ENCODE measurements around the gene MACROD1.
"Not testable (repeated sequence)": the region's sequence is repeated elsewhere in the genome, so short reads cannot be mapped to it uniquely, and the experiment has no call there.

MACROD1 gene

DNA sequence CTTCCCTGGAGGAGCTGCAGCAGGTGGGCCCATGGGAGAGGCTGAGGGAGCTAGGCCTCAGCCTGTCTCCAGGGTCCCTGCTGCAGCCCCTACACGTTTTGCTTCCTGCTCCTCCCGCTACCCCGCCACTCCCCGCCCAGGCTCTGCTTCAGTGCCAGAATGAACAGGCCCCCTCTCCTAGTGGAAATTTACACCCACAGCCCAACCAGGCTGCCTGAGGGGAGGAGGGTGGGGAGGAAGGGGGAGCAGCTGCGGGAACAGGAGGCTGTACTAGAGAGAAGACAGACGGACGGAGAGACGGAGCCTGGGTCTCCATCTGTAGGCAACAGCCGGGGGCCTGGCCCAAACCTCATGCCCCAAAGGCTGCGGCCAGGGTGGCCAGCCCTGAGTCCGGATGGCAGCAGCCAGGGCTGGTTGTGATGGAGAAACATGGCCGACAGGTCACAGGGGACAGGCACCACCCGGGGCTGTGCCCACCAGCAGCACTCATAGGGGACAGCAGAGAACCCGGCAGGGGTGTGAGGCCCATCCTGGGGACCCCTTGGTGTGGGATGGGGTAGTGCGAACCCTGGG, 109.6 kb downstream of the MACROD1 start:
- DNase-seq (ENCODE audit: low spot score): no peak

DNA sequence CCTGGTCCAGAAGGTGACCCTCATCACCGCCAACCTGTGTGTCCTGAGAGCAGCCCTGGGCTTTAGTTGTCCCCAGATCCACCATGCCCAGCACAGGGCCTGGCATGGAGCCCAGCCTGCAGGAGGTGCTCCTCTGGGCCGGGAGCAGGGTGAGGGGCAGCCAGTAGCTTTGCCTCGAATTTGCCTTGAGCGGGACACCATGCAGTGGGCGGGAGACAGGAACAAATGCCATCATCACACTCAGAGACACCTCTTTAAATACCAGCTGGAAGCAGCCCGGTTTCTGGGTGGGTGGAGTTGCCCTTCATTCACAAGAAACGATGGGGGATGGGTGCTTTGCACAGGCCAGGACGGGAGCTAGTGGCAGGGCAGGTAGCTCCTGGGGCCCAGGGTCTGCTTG, 110.8 kb downstream of the MACROD1 start:
- DNase-seq (ENCODE audit: low spot score): no peak

- DNase-seq (ENCODE audit: low spot score): no peak
Observed at GRCh38 chr11:64053699-64054098, 112.2 kb downstream of the MACROD1 start.

- DNase-seq (ENCODE audit: low spot score): no peak
Observed at GRCh38 chr11:64052938-64053622, 112.8 kb downstream of the MACROD1 start.

- no peak for DNase-seq (ENCODE audit: low spot score)
Observed at GRCh38 chr11:64052436-64052835, 113.5 kb downstream of the MACROD1 start.

- no peak for DNase-seq (ENCODE audit: low spot score)
Observed at GRCh38 chr11:64051297-64051696, 114.6 kb downstream of the MACROD1 start.

- no peak for DNase-seq (ENCODE audit: low spot score)
Observed at GRCh38 chr11:64049509-64049908, 116.4 kb downstream of the MACROD1 start.

DNA sequence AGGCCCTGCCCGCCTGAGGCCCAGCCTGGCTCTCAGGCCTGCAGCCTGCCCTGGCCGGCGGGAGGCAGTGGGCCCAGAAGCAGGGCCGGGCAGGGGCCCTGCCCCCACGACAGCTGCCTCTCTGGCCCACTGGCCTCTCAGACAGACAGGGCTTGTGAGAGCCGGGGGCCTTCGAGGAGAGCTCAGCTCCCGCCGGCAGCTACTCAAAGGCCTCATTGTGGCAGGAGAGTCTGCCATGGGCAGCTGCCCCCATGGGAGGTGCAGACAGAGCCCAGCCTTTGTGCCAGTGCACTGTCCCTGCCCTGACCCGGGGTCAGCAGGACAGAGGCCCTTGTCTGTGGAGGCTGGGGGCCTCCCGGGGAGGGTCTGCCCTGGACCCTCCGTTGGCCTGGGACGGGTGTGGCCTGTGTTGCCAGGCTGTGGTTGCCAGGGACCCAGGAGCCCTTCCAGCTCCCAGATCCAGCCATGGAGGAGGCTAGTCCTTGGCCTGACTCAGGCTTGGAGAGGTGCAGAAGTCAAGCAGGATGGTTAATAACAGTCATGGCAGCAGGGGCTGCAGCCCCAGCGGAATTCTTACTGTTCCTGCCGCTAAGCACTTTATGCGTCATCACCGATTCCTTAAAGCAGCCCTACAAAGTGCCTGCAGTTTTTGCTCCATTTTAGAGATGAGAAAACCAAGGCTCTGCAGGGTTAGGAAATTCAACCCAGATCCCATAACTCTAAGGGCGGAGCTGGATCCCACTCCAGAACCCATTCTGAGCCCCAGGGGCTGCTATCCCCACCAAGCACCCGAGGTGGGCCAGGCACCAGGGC, 117.7 kb downstream of the MACROD1 start:
- DNase-seq (ENCODE audit: low spot score): no peak

DNA sequence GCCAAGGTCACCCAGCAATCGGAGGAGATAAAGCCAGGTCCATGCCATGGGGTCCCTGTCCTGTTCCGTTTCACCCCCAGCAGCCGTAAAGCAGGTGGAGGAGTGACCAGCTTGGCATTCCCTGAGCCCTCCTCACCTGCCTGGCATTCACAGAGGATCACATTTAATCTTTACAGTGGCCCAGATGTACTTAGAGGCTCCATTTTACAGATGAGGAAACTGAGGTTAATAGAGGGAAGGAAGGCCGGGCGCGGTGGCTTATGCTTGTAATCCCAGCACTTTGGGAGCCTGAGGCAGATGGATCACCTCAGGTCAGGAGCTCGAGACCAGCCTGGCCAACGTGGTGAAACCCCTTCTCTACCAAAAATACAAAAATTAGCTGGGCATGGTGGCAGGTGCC, 118.5 kb downstream of the MACROD1 start:
- not testable (repeated sequence) for DNase-seq (ENCODE audit: low spot score)

DNA sequence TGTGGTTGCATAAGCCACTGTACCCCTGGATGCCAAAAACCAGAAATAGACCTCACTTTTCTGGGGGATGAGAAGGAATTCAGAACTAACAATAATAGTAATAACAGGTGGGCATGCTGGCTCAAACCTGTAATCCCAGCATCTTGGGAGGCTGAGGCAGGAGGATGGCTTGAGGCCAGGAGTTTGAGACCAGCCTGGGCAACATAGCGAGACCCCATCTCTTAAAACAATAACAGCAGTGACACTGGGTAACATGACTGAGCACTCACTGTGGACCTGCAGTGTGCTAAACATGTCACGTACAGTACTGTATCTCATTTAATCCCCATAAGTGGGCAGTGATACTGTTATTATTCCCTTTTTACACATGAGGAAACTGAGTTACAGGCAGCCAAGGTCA, 120.2 kb downstream of the MACROD1 start:
- DNase-seq (ENCODE audit: low spot score): no peak

DNA sequence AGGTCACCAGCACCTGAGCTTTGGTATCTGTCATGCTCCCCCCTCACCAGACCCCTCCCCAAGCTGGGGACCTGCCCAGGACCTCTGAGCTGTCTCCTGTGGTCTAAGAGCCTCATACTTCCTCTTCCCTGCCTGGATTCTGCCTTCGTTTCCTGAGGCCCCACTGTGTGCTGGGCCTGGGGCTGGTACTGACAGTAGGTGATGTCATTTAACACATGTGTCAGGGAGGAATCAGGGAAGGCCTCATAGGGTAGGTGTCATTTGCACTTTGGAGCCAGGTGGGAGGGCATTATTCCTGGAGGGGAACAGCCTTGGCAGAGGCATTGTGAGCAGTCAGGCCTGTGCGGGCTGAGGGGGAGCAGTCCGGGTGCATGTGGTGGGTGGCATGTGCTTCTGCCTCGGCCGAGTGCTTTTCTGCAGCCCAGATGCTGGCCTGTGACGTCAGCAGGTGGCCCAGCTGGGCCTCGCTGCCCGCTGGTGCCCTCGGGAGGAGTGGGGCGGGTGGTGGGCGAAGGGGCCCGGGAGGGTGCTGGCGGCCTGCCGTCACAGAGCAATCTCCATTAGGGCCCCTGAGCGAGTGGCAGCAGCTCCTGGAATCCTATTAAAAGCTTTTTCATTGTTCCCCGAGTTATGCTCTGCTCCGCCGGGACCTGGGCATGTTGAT, 121.1 kb downstream of the MACROD1 start:
- no peak for DNase-seq (ENCODE audit: low spot score)

GRCh38 chr11:64043545-64043944, 122.4 kb downstream of the MACROD1 start:
- no peak for DNase-seq (ENCODE audit: low spot score)

GRCh38 chr11:64042301-64042700, 123.6 kb downstream of the MACROD1 start:
- DNase-seq (ENCODE audit: low spot score): no peak

- no peak for DNase-seq (ENCODE audit: low spot score)
Observed at GRCh38 chr11:64041846-64042245, 124.1 kb downstream of the MACROD1 start.

GRCh38 chr11:64040684-64041322, 125.1 kb downstream of the MACROD1 start:
- DNase-seq (ENCODE audit: low spot score): no peak

- DNase-seq (ENCODE audit: low spot score): no peak
Observed at GRCh38 chr11:64039012-64039665, 126.8 kb downstream of the MACROD1 start.

DNA sequence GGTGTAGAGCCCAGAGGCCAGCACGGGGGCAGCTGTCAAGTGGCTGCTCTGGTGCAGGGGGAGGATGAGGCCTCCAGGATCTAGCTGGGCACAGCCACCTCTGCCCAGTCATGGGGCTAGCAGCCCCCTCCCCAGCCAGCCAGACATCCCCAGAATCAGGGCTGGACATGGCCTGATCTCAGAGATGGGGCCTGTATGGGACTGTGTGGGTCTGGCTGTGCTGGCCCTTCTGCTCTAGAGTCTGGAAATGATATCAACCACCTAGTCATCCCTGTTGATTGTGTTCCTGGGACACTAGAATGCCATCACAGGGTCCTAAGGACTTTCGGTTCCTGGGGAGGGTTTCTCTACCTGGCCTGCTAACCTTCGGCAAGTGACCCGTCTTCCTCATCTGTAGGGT, 127.4 kb downstream of the MACROD1 start:
- DNase-seq (ENCODE audit: low spot score): no peak

GRCh38 chr11:64037027-64037634, 128.8 kb downstream of the MACROD1 start:
- DNase-seq (ENCODE audit: low spot score): no peak

GRCh38 chr11:64036087-64037026, 129.6 kb downstream of the MACROD1 start:
- DNase-seq (ENCODE audit: low spot score): no peak

- DNase-seq (ENCODE audit: low spot score): no peak
Observed at GRCh38 chr11:64035576-64035975, 130.3 kb downstream of the MACROD1 start, which contains the start of gene FLRT1. FLRT1 (plus strand) TSS chr11:64035931; CDS start chr11:64116268, 80,337 bp downstream.
